Activated T-cell treated with anti-CD3 and anti-CD28 coated beads, Interleukin-2, amount 50 U/mL, for 48 hours (primary cell): ENCODE results near the gene SH3BGRL3.
A peak's percentile ranks its signal among the peaks of the same experiment; 100 is the strongest.
"Not testable (repeated sequence)": the region's sequence is repeated elsewhere in the genome, so short reads cannot be mapped to it uniquely, and the experiment has no call there.

Experiments
- DNase-seq, 2 experiments: peaks; one replicate each; pipeline ENCODE4 v3.0.0-alpha.2; 2020

The SH3BGRL3 gene

DNA sequence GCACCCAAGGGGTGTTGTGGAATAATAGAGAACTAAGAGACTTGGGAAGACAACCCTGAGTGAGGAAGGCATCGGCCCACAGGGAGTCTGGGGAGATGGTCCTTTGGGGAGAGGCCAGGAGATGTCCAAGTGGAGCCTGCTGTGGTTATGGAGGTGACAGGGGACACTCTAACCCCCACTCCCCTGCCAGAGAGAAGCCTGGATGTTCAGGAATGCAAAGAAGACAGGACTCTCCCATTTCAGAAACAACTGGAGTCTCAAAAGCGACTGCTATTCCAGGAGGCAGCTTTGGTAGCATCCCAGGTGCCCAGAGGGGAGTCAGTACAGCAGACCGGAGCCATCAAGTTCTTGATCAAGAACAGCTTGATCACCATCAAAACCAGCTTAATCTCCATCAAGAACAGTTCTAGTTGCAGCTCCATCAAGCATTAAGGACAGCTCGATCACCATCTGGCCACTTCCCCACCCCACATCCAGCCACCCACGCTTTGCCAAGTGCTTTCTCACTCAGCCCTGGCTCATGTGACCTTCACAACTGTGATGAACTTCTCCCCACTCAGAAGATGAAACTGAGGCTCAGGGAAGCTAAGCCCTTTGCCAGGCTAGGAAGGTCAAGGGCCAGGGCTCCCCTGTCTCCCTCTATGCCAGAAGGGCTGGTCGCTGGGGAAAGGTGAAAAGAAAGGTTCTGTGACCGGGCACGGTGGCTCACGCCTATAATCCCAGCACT lies 38.6 kb downstream of the SH3BGRL3 start:
- peak; percentile 72 to 75 for DNase-seq

GRCh38 chr1:26320896-26321295 lies 41.0 kb downstream of the SH3BGRL3 start:
- DNase-seq = peak in 1 of 2 experiments; percentile 26

GRCh38 chr1:26321315-26322041 lies 41.6 kb downstream of the SH3BGRL3 start:
- peak; percentile 99 to 100 for DNase-seq

GRCh38 chr1:26322042-26322331 lies 42.1 kb downstream of the SH3BGRL3 start:
- DNase-seq = no peak

DNA sequence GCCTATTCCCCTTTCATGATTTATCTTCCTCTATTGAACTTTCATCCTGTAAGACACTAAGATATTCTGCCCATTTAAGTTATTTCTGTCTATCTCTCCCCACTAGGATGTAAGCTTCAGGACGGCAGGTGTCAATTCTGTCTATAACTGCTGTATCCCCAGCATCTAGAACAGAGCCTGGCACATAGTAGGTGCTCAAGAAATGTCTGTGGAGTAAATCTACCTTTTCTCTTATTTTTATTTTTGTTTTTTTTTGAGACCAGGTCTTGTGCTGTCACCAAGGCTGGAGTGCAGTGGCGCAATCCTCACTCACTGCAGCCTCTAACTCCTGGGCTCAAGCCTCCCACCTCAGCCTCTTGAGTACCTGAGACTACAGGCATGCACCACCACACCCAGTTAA lies 43.5 kb downstream of the SH3BGRL3 start:
- DNase-seq = no peak

DNA sequence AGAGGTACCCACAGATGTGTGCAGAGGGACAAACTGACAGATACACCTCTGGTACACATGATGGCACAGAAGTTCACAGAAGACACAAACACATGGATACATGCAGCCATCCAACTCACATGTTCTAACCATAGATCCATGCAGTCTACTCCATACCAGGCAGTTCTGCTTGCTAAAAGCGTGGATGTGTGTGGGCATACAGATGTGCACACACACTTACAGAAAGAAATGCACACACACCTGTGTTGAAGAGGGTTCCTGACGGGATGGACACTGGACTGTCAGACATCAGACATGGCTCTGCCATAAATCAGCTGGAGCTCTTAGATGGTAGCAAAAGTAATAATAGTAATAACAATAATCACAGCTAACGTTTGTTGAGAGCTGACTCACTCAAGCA lies 44.7 kb downstream of the SH3BGRL3 start:
- no peak for DNase-seq

DNA sequence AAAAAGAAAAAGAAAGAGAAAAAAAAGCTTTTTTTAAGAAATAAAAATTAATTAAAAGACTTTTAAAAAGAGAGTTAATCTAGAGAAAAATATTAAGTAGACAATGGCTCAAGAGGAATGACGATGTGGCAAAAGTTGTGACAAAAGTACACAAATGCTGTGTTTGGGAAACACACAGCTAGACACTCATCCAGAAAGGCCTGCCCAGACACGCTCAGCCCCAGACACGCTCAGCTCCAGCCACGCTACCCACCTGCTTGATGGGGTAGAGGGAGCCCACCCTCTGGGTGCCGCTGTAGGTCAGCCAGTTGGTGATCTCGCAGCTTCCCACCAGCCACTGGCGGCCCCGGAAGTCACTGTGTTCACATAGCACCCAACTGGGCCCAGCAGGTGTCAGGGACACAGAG lies 48.1 kb downstream of the SH3BGRL3 start:
- no peak for DNase-seq

DNA sequence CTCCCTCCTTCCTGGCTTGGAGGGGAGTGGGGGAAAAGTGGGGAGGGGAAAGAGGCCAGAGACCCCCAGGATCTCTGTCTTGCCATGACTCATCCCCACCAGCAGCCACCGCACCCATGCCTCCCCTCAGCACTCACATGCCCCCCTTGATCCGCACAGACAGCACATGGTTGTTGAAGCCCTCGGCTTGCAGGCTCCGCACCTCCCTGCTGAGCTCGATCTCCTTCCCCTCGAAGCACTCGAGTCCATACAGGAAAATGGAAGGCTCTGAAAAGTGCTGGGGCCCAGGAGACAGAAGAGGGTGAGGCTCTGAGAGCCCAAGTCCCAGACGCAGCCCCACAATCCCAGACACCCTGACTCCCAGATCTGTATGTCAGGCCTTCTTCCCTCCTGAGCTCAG lies 48.7 kb downstream of the SH3BGRL3 start:
- no peak for DNase-seq

DNA sequence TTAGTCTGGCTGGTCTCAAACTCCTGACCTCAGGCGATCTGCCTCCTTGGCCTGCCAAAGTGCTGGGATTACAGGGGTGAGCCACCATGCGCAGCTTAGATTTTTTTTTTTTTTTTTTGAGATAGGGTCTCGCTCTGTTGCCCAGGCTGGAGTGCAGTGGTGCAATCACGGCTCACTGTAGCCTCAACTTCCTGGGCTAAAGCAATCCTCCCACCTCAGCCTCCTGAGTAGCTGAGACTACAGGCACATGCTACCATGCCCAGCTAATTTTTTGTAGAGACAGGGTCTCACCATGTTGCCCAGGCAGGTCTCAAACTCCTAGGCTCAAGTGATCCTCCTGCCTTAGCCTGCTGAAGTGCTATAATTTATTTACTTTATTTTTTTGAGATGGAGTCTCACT lies 49.5 kb downstream of the SH3BGRL3 start:
- not testable (repeated sequence) for DNase-seq

DNA sequence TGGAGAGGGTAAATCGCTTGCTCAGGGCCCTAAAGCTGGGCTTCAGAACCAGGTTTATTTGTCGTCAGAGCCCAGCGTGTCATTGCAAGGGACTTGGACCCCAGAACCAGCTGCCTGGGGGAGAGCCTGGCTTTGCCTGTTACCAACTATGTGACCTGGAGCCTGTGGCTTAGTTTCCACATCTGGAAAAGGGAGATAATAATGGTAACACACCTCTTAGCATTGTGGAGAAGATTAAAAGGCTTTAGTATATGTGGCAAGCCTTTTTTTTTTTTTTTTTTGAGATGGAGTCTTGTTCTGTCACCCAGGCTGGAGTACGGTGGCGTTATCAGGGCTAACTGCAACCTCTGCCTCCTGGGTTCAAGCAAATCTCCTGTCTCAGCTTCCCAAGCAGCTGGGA lies 50.4 kb downstream of the SH3BGRL3 start:
- no peak for DNase-seq
